Measurements from ENCODE around the gene ZNF629. TPM values are rescaled to one million over a fixed set of nuclear protein-coding genes. Genes with fewer than 3 reads are reported as not detected.

The ZNF629 gene
- total RNA-seq, 1 experiment from 2014 or later, result 18.4 TPM

GRCh38 chr16:30769379-30770089, 17.5 kb downstream of the ZNF629 start:
- Histone ChIP-seq H3K79me2 (ENCODE audit: insufficient read depth, low read length) (peaks cover 10% of the 10 kb centered on the region; the same call in 1 of the 2 replicates), H3K4me1 (ENCODE audit: control insufficient read depth in 1 of 2, insufficient read depth in 2 of 2, low read length in 2 of 2) (no peaks in the 10 kb centered on the region), H3K4me3 (replicated peaks in 1 of 2; ENCODE audit: low read depth in 1 of 2, low read length in 2 of 2) (no peak overlapping the region), H3K9me3 (ENCODE audit: control insufficient read depth in 1 of 2, insufficient read depth in 1 of 2, low read depth in 1 of 2, low read length in 2 of 2) (no peaks in the 10 kb centered on the region), H4K20me1 (ENCODE audit: insufficient read depth) (no peaks in the 10 kb centered on the region), H3K27me3 (ENCODE audit: insufficient read depth, low read length) (no peaks in the 10 kb centered on the region), H3K9me2 (ENCODE audit: insufficient read depth) (no peaks in the 10 kb centered on the region), H3K27ac (ENCODE audit: low read depth, low read length) (no peak overlapping the region), H2AFZ (ENCODE audit: low read depth, low read length, poor library complexity, severe bottlenecking) (no peak overlapping the region), H3K9ac (ENCODE audit: low read length) (no peak overlapping the region), H3K4me2 (ENCODE audit: low read length) (no peak overlapping the region), H3K36me3 (ENCODE audit: control insufficient read depth in 1 of 2, insufficient read depth in 2 of 2, low read length in 2 of 2) (peaks cover 51 to 70% of the 10 kb centered on the region in 2 experiments)
- no peak for DNase-seq (ENCODE audit: low read depth, low spot score)
- ChIA-PET CTCF (no interaction called here), POLR2A (no interaction called here), RAD21 (ENCODE audit: low non-redundant PET in 1 of 2, low total read pairs in 2 of 2, uncharacterized antibody in 2 of 2, unreplicated experiment in 2 of 2) (no interaction called here)
- TF ChIP-seq SIN3A (IDR thresholded peaks at IDR 0.05; ENCODE audit: low read depth) (no peak), CBX3 (IDR thresholded peaks at IDR 0.05; ENCODE audit: low read depth) (no peak)
- ATAC-seq, result no peak
- no TSS peak for BruUV-seq (replicated peaks)
- intact Hi-C loops (cut with micrococcal nuclease), result no loop called here

DNA sequence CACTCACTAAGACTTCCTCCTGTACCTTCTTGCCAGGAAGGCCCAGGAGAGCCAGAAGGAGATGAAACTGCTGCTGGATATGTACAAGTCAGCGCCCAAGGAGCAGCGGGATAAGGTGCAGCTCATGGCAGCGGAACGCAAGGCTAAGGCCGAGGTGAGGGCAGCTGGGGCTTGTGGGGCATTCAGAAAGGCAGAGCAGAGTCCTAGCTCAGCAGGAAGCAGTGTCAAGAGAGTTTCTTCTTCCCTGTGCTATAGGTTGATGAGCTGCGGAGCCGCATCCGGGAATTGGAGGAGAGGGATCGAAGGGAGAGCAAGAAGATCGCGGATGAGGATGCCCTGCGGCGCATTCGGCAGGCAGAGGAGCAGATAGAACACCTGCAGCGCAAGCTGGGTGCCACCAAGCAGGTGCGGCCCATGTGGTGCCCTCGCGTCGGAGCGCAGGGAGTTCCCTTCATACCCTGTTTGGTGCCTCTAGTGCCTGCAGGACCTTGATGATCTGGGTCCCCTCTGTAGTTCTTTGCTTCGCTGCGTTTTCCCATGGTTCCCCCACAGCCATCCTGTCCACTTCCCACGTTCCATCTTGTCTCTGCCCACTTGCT, 18.3 kb downstream of the ZNF629 start:
- RAD21 ChIA-PET (ENCODE audit: low non-redundant PET in 1 of 2, low total read pairs in 2 of 2, uncharacterized antibody in 2 of 2, unreplicated experiment in 2 of 2), result no interaction called here
- H3K79me2 ChIP-seq (ENCODE audit: insufficient read depth, low read length), result peaks cover 18% of the 10 kb centered on the region
- no peak overlapping the region for H3K4me2 ChIP-seq (ENCODE audit: low read length)
- no peak overlapping the region for H3K4me3 ChIP-seq (replicated peaks in 1 of 2; ENCODE audit: low read depth in 1 of 2, low read length in 2 of 2)
- no peaks in the 10 kb centered on the region for H4K20me1 ChIP-seq (ENCODE audit: insufficient read depth)
- H3K27me3 ChIP-seq (ENCODE audit: insufficient read depth, low read length), result no peaks in the 10 kb centered on the region
- no peak overlapping the region for H2AFZ ChIP-seq (ENCODE audit: low read depth, low read length, poor library complexity, severe bottlenecking)
- H3K4me1 ChIP-seq (ENCODE audit: control insufficient read depth in 1 of 2, insufficient read depth in 2 of 2, low read length in 2 of 2), result 0 out of 4 replicates have a peak, but pooled peaks cover 0 to 1% of the 10 kb centered on the region in 2 experiments
- H3K36me3 ChIP-seq (ENCODE audit: control insufficient read depth in 1 of 2, insufficient read depth in 2 of 2, low read length in 2 of 2), result peaks cover 56 to 71% of the 10 kb centered on the region in 2 experiments
- POLR2A ChIA-PET, result no interaction called here
- DNase-seq (ENCODE audit: low read depth, low spot score), result no peak
- no peak overlapping the region for H3K27ac ChIP-seq (ENCODE audit: low read depth, low read length)
- no peaks in the 10 kb centered on the region for H3K9me3 ChIP-seq (ENCODE audit: control insufficient read depth in 1 of 2, insufficient read depth in 1 of 2, low read depth in 1 of 2, low read length in 2 of 2)
- CTCF ChIA-PET, result no interaction called here
- H3K9me2 ChIP-seq (ENCODE audit: insufficient read depth), result no peaks in the 10 kb centered on the region
- intact Hi-C loops (cut with micrococcal nuclease), result no loop called here
- ATAC-seq, result no peak; the same call in 1 of the 2 replicates
- H3K9ac ChIP-seq (ENCODE audit: low read length), result no peak overlapping the region
- no TSS peak for BruUV-seq (replicated peaks)
- TF ChIP-seq CBX3 (IDR thresholded peaks at IDR 0.05; ENCODE audit: low read depth) (no peak), CTCF (IDR thresholded peaks at IDR 0.05 in 2 of 3, conservative IDR thresholded peaks at IDR 0.05 in 1 of 3; ENCODE audit: borderline replicate concordance in 1 of 3, insufficient read depth in 1 of 3, low read depth in 2 of 3, low read length in 2 of 3) (no peak), POLR2AphosphoS5 (IDR thresholded peaks at IDR 0.05; ENCODE audit: low read depth, low read length) (no peak), TCF7L2 (IDR thresholded peaks at IDR 0.05; ENCODE audit: borderline replicate concordance, extremely low read depth, insufficient read depth, insufficient read length) (no peak), ATF3 (IDR thresholded peaks at IDR 0.05) (no peak), SRF (IDR thresholded peaks at IDR 0.05; ENCODE audit: low read depth) (no peak)
